GM18526 (cell line): ENCODE measurements around the gene OGFOD1.

ENCODE experiments used
- POLR2A ChIP-seq: IDR thresholded peaks from 3 replicates; pipeline ENCODE4 v1.6.1; 2011; ENCODE audit not compliant: insufficient read length; ENCODE audit errors: extremely low read depth

The OGFOD1 gene

DNA sequence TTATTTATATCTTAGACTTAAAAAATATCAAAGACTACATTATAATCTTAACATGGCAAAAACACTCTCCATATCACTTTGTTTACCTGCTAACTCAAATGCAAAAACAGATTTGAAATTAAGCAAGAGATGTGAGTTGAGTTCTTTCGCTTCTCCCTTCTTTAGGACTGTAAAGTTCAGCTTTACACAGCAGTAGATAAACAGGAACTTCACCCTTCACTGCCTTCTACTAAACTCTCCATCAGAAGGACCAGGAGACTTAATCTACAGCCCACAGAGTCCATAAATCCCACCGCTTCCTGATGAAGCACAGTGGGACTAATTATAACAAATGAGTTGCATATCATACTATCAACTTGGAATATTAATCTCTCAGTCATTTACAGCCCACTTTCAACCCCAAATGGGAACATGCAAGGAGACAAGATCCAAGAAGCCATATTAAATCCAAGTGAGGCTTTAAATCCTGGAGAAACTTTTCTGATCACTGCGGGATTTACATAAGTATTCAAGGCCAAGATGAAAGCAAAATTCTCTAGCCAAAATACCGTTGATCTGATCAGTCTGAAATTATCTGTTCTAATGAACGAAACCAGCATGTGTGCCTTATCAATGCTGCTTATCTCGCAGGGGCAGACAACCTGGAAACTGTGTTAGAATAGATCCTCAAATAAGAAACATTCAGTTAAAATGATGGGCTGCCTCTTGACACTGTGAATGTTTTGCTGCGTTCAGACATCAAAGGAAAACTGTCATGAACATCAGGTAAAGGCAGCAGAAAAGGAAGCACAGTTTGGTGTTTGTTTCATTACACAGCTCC, 27.6 kb upstream of the OGFOD1 start:
- TF ChIP-seq POLR2A, result no peak

DNA sequence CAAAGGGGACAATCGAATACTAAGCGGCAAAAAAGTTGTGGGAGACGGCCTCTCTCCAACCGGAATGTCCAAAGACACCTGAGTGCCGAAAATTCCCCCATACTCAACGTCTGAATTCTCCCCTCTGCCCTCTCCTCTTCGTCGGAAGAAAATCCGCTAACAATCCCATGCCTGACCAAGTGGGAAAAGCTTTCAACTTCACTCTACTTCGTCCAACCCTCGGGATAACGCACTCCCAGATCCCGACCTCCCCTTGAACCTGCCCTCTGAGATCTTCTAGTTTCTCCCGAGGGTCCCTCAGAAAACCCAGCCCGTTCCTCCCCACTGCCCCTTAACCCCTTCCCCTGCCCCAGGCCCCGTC, 27.0 kb upstream of the OGFOD1 start:
- no peak for TF ChIP-seq POLR2A

GRCh38 chr16:56424791-56425438, 26.4 kb upstream of the OGFOD1 start:
- no peak for TF ChIP-seq POLR2A

DNA sequence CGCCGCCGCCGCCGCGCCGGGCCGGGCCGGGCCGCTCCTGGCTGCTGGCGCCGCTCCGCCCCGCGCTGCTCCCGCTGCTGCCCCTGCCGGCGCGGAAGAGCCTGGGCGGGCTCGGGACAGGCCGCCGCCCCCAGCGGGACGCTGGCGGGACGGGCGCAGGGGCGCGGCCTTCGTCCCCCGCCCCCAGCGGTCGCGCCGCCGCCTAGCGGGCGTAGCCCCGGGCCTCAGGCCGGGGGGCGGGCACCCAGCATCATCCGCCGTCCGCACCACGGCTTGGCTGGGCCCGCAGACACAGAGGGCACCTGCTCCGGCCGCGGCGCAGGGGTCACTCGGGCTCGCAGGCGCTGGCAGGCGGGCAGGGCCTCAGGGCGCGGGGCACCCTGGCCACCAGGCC, 25.9 kb upstream of the OGFOD1 start, which contains the start of gene AMFR:
Gene AMFR (minus strand): TSS at position 107 of the 394 bp plus-strand sequence. CDS start 218 bp downstream, outside the sequence.
- peak; percentile 52 for TF ChIP-seq POLR2A

DNA sequence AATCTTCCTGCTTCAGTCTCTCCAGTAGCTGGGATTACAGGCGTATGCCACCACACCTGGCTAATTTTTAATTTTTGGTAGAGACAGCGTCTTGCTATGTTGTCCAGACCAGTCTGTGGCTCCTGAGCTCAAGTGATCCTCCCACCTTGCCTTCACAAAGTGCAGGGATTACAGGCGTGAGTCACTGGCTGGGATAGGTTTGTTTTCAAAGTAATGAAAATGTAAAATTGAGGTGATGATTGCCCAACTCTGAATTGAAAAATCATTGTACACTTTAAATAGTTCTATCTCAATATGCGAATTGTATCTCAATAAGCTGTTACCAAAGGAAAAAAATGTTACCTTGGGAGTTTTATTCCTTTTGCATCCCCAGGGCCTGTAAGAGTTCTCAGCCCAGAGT, 24.8 kb upstream of the OGFOD1 start:
- TF ChIP-seq POLR2A, result no peak

DNA sequence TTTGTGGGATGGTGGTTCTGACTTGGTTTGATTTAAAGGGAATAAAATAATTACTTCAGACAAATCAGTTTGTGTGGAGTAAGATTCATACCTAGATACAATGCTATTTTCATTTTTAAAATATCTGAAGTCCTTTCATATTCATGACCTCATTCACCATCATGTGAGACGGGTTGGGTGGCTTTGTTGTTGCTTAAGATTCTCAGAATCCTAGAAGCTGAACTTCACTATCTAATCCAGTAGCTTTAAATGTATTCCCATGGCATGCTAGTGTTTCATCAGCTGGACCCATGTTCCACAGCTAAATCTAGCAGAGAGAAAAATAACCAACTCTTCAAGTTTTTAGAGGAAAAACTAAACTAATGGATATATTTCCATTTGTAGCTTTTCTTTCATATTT, 23.3 kb upstream of the OGFOD1 start:
- no peak for TF ChIP-seq POLR2A

- no peak for TF ChIP-seq POLR2A
Observed at GRCh38 chr16:56436258-56436657, 15.1 kb upstream of the OGFOD1 start.

DNA sequence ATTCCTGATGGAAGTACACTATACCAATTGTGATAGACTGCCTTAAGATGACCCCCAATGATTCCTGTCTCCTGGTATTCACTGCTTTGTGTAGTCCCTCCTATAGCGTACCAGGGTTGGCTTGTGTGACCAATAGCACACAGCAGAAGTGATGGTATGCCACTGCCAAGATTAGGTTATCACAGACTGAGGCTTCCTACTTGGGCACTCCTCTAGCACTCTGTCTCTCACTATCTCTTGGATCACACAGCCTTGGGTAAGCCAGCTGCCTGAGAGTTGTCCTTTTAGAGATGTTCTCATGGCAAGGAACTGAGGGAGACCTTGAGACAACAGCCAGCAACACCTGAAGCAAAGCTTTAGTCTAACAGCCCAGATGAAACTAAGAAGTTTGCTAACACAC, 13.3 kb upstream of the OGFOD1 start:
- no peak for TF ChIP-seq POLR2A

- no peak for TF ChIP-seq POLR2A
Observed at GRCh38 chr16:56447286-56447685, 4.1 kb upstream of the OGFOD1 start.

GRCh38 chr16:56448005-56448404, 3.3 kb upstream of the OGFOD1 start:
- TF ChIP-seq POLR2A, result no peak

DNA sequence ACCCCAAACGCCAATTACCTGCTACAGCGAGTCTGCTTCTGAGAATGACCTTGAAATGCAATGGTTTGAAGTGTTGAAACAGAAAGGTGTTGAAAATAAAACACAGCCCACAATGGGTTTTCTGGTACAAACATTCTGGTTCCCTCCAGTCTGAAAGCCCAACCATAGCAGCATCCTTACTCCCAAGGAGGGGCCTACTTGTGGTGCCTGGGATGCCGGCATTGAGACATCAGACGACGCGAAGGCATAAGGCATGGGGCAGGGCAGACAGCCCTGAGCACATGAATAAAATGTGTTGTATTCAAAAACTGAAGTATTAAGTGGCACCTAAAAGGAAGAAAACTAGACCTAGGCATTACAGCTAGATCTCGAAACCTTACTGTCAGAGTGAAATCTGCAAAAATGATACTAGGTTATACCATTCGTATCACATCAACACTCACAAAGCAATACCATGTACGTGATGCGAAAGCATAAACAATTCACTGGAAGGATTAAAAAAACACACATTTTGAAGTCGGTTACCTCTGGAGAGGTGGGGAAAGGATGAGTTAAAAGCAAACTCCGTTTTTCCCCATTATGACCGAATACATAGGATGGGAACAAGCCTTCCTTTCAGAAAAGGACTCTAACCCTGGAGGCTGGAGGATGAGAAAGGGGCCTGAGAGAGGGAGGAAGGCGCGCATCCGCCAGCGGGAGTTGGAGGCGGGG, 924 bp upstream of the OGFOD1 start:
- no peak for TF ChIP-seq POLR2A

DNA sequence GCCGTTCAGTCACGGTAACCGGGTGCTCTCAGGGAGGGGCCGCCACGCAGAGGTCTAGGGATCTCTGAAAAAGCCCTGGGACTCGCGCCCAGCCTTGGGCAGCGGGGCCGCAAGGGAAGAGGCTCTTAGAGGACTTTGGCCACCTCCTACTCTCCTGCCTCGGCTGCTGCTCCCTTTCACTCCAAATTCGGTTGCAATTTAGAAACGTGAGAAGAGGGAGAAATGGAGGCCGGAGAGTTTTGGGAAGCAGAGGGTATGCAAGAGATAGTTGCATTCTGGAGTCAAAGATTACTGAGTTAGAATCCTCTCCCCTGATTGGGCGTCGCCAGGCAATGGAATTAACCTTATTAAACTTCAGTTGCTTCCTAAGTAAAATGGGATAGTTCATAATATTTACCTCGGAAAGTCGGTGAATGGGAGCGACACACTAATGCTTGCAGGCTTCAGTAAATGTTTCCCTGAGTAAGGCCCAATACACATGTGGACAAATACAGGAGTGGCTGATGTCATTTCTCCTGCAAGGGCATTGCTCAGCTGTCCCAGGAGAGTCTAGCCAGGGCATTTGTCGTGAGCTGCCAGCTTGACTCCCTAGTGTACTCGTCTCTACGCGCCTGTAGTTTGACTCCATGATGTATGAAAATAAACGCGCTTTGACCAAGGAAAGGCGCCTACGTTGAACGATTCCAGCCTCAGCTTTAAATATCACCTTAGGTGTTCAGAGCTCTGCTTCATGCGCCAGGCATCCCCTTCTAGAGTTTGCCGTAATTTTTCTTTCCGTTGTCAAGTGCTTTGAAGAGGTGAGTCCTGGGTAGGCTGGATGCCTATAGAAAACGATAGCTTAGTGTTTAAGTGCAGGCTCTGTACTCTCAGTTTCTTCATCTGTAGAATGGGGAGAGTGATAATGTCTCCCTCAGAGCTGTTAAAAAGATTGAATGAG, 667 bp downstream of the OGFOD1 start:
- TF ChIP-seq POLR2A, result no peak

- TF ChIP-seq POLR2A, result no peak
Observed at GRCh38 chr16:56457927-56458470, 6.6 kb downstream of the OGFOD1 start.

GRCh38 chr16:56460101-56460500, 8.7 kb downstream of the OGFOD1 start:
- TF ChIP-seq POLR2A, result no peak
